ENCODE data around the gene CDK6.

- TF ChIP-seq CTCF (IDR thresholded peaks at IDR 0.05): no peak
- TF ChIP-seq POLR2A (IDR thresholded peaks at IDR 0.05): no peak
Observed at GRCh38 chr7:92739091-92739490, 97.3 kb downstream of the CDK6 start.

Measured in lower leg skin (tissue), 3 donors.